ENCODE results near the gene ITGA11.
"Not testable (repeated sequence)": the region's sequence is repeated elsewhere in the genome, so short reads cannot be mapped to it uniquely, and the experiment has no call there.

The ITGA11 gene

GRCh38 chr15:68402432-68403160 is 29.4 kb downstream of the ITGA11 start:
- H3K27ac ChIP-seq (ENCODE audit: low read depth, low read length): no peak overlapping the region
- H3K4me1 ChIP-seq (ENCODE audit: control insufficient read depth, insufficient read depth, low read length): no peaks in the 10 kb centered on the region
- no peak overlapping the region for H3K9ac ChIP-seq (ENCODE audit: low read length)
- no peaks in the 10 kb centered on the region for H3K27me3 ChIP-seq (ENCODE audit: control insufficient read depth, insufficient read depth, low read length)
- H3K4me3 ChIP-seq (ENCODE audit: low read length): no peak overlapping the region
- H3K36me3 ChIP-seq (ENCODE audit: control insufficient read depth, insufficient read depth, low read length): no peaks in the 10 kb centered on the region

GRCh38 chr15:68401496-68402431 is 30.2 kb downstream of the ITGA11 start:
- Histone ChIP-seq H3K27ac (ENCODE audit: low read depth, low read length) (no peak overlapping the region), H3K4me1 (ENCODE audit: control insufficient read depth, insufficient read depth, low read length) (no peaks in the 10 kb centered on the region), H3K9ac (ENCODE audit: low read length) (no peak overlapping the region), H3K27me3 (ENCODE audit: control insufficient read depth, insufficient read depth, low read length) (no peaks in the 10 kb centered on the region), H3K4me3 (ENCODE audit: low read length) (no peak overlapping the region), H3K36me3 (ENCODE audit: control insufficient read depth, insufficient read depth, low read length) (no peaks in the 10 kb centered on the region)

GRCh38 chr15:68400066-68400456 is 31.9 kb downstream of the ITGA11 start:
- Histone ChIP-seq H3K27me3 (ENCODE audit: control insufficient read depth, insufficient read depth, low read length) (no peaks in the 10 kb centered on the region), H3K27ac (ENCODE audit: low read depth, low read length) (no peak overlapping the region), H3K4me1 (ENCODE audit: control insufficient read depth, insufficient read depth, low read length) (no peaks in the 10 kb centered on the region), H3K9ac (ENCODE audit: low read length) (no peak overlapping the region), H3K4me3 (ENCODE audit: low read length) (no peak overlapping the region), H3K36me3 (ENCODE audit: control insufficient read depth, insufficient read depth, low read length) (no peaks in the 10 kb centered on the region)

- no peaks in the 10 kb centered on the region for H3K36me3 ChIP-seq (ENCODE audit: control insufficient read depth, insufficient read depth, low read length)
- no peaks in the 10 kb centered on the region for H3K4me1 ChIP-seq (ENCODE audit: control insufficient read depth, insufficient read depth, low read length)
- no peak overlapping the region for H3K27ac ChIP-seq (ENCODE audit: low read depth, low read length)
- H3K9ac ChIP-seq (ENCODE audit: low read length): no peak overlapping the region
- no peaks in the 10 kb centered on the region for H3K27me3 ChIP-seq (ENCODE audit: control insufficient read depth, insufficient read depth, low read length)
- H3K4me3 ChIP-seq (ENCODE audit: low read length): no peak overlapping the region
Measured at GRCh38 chr15:68399096-68400065, 32.6 kb downstream of the ITGA11 start.

- H3K36me3 ChIP-seq (ENCODE audit: control insufficient read depth, insufficient read depth, low read length); H3K27ac ChIP-seq (ENCODE audit: low read depth, low read length); H3K4me3 ChIP-seq (ENCODE audit: low read length); H3K4me1 ChIP-seq (ENCODE audit: control insufficient read depth, insufficient read depth, low read length); H3K9ac ChIP-seq (ENCODE audit: low read length); H3K27me3 ChIP-seq (ENCODE audit: control insufficient read depth, insufficient read depth, low read length): not testable (repeated sequence)
Measured at GRCh38 chr15:68397999-68398398, 34.0 kb downstream of the ITGA11 start.

- H3K9ac ChIP-seq (ENCODE audit: low read length): no peak overlapping the region
- no peaks in the 10 kb centered on the region for H3K4me1 ChIP-seq (ENCODE audit: control insufficient read depth, insufficient read depth, low read length)
- no peak overlapping the region for H3K27ac ChIP-seq (ENCODE audit: low read depth, low read length)
- H3K36me3 ChIP-seq (ENCODE audit: control insufficient read depth, insufficient read depth, low read length): no peaks in the 10 kb centered on the region
- no peaks in the 10 kb centered on the region for H3K27me3 ChIP-seq (ENCODE audit: control insufficient read depth, insufficient read depth, low read length)
- no peak overlapping the region for H3K4me3 ChIP-seq (ENCODE audit: low read length)
Measured at GRCh38 chr15:68396068-68396467, 35.9 kb downstream of the ITGA11 start.

GRCh38 chr15:68391121-68391520 is 40.8 kb downstream of the ITGA11 start:
- no peaks in the 10 kb centered on the region for H3K4me1 ChIP-seq (ENCODE audit: control insufficient read depth, insufficient read depth, low read length)
- H3K9ac ChIP-seq (ENCODE audit: low read length): no peak overlapping the region
- peaks cover 3% of the 10 kb centered on the region for H3K36me3 ChIP-seq (ENCODE audit: control insufficient read depth, insufficient read depth, low read length)
- no peaks in the 10 kb centered on the region for H3K27me3 ChIP-seq (ENCODE audit: control insufficient read depth, insufficient read depth, low read length)
- no peak overlapping the region for H3K27ac ChIP-seq (ENCODE audit: low read depth, low read length)
- no peak overlapping the region for H3K4me3 ChIP-seq (ENCODE audit: low read length)

GRCh38 chr15:68389936-68390817 is 41.8 kb downstream of the ITGA11 start:
- H3K27ac ChIP-seq (ENCODE audit: low read depth, low read length): no peak overlapping the region
- H3K4me3 ChIP-seq (ENCODE audit: low read length): no peak overlapping the region
- H3K36me3 ChIP-seq (ENCODE audit: control insufficient read depth, insufficient read depth, low read length): peaks cover 3% of the 10 kb centered on the region
- no peaks in the 10 kb centered on the region for H3K27me3 ChIP-seq (ENCODE audit: control insufficient read depth, insufficient read depth, low read length)
- no peaks in the 10 kb centered on the region for H3K4me1 ChIP-seq (ENCODE audit: control insufficient read depth, insufficient read depth, low read length)
- no peak overlapping the region for H3K9ac ChIP-seq (ENCODE audit: low read length)

- H3K27ac ChIP-seq (ENCODE audit: low read depth, low read length): no peak overlapping the region
- no peaks in the 10 kb centered on the region for H3K4me1 ChIP-seq (ENCODE audit: control insufficient read depth, insufficient read depth, low read length)
- H3K36me3 ChIP-seq (ENCODE audit: control insufficient read depth, insufficient read depth, low read length): peaks cover 3% of the 10 kb centered on the region
- no peak overlapping the region for H3K4me3 ChIP-seq (ENCODE audit: low read length)
- H3K9ac ChIP-seq (ENCODE audit: low read length): no peak overlapping the region
- H3K27me3 ChIP-seq (ENCODE audit: control insufficient read depth, insufficient read depth, low read length): no peaks in the 10 kb centered on the region
Measured at GRCh38 chr15:68389041-68389930, 42.7 kb downstream of the ITGA11 start.

- Histone ChIP-seq H3K4me1 (ENCODE audit: control insufficient read depth, insufficient read depth, low read length) (no peaks in the 10 kb centered on the region), H3K27me3 (ENCODE audit: control insufficient read depth, insufficient read depth, low read length) (no peaks in the 10 kb centered on the region), H3K36me3 (ENCODE audit: control insufficient read depth, insufficient read depth, low read length) (peaks cover 3% of the 10 kb centered on the region)
Measured at GRCh38 chr15:68387381-68388143, 44.4 kb downstream of the ITGA11 start.

More at GRCh38 chr15:68387381-68388143, 44.4 kb downstream of the ITGA11 start:
- H3K27ac ChIP-seq (ENCODE audit: low read depth, low read length): no peak overlapping the region
- no peak overlapping the region for H3K9ac ChIP-seq (ENCODE audit: low read length)
- no peak overlapping the region for H3K4me3 ChIP-seq (ENCODE audit: low read length)

All from rectal smooth muscle tissue (tissue), 1 donor.